Activated CD4-positive, alpha-beta T cell treated with anti-CD3 and anti-CD28 coated beads, Interleukin-2, amount 10 ng/mL, durations not matched to agents 7 days and 5 days (primary cell): ENCODE results near the gene HNF1A. TPM values are rescaled to one million over a fixed set of nuclear protein-coding genes. Genes with fewer than 3 reads are reported as not detected.

ENCODE experiments used
- CTCF ChIA-PET: fragments of 350-600 bp; sonication (Branson Sonifier 250); formaldehyde crosslinking; loops from one replicate; lab custom pipeline; 2021; ENCODE audit warnings: antibody characterized with exemption; lab: Charles Lee
- POLR2A ChIA-PET: fragments of 350-600 bp; sonication (Branson Sonifier 250); formaldehyde crosslinking; loops from one replicate; lab custom pipeline; 2021; ENCODE audit warnings: antibody characterized with exemption; lab: Charles Lee
- DNase-seq: peaks from one replicate; pipeline ENCODE4 v3.0.0-alpha.2; 2020
- H3K27ac Mint-ChIP-seq: one replicate; pipeline ENCODE4 v1.8.0; 2021; ENCODE audit warnings: mild to moderate bottlenecking, moderate library complexity, mixed read lengths
- H3K27me3 Mint-ChIP-seq: one replicate; pipeline ENCODE4 v1.8.0; 2021; ENCODE audit warnings: mixed read lengths
- H3K36me3 Mint-ChIP-seq: one replicate; pipeline ENCODE4 v1.8.0; 2021; ENCODE audit warnings: low read depth, mixed read lengths
- H3K4me1 Mint-ChIP-seq: one replicate; pipeline ENCODE4 v1.8.0; 2021; ENCODE audit warnings: mixed read lengths
- H3K4me3 Mint-ChIP-seq: one replicate; pipeline ENCODE4 v1.8.0; 2021; ENCODE audit warnings: mild to moderate bottlenecking, moderate library complexity, mixed read lengths
- H3K9me3 Mint-ChIP-seq: one replicate; pipeline ENCODE4 v1.8.0; 2021; ENCODE audit warnings: mixed read lengths
- total RNA-seq, 2 experiments: library from RNA; stranded (reverse); gene quantifications; one replicate each; pipeline ENCODE4 v1.2.3, GENCODE V29; 2021

Gene HNF1A
- total RNA-seq, result not detected

GRCh38 chr12:120978296-120979219, at the start of gene HNF1A:
HNF1A (plus strand) TSS chr12:120978543; CDS start chr12:120978769, 226 bp downstream.
- Mint-ChIP-seq H3K4me3 (no peak within 1 kb of the TSS), H3K36me3 (no peaks in the 10 kb centered on the region), H3K4me1 (no peaks in the 10 kb centered on the region), H3K27ac (no peak within 1 kb of the TSS), H3K27me3 (no peaks in the 10 kb centered on the region), H3K9me3 (no peaks in the 10 kb centered on the region)
- DNase-seq, result no peak
- CTCF ChIA-PET, result interaction anchor here (0.5 to 0.8 kb wide), 2 partner anchors 24 to 397 kb away, joined by 3 read pairs; no protein-coding TSS in a partner anchor
- POLR2A ChIA-PET, result no interaction called here

- no peak for DNase-seq
- Mint-ChIP-seq H3K4me3 (no peak overlapping the region), H3K36me3 (no peaks in the 10 kb centered on the region), H3K9me3 (no peaks in the 10 kb centered on the region), H3K27me3 (no peaks in the 10 kb centered on the region), H3K4me1 (no peaks in the 10 kb centered on the region), H3K27ac (no peak overlapping the region)
- ChIA-PET CTCF (interaction anchor here (1.0 kb wide), 1 partner anchor 16 kb away, joined by 3 read pairs; no protein-coding TSS in a partner anchor), POLR2A (no interaction called here)
Measured at GRCh38 chr12:120928864-120929652, 49.3 kb upstream of the HNF1A start.

- no peak overlapping the region for H3K27ac Mint-ChIP-seq
- ChIA-PET CTCF (no interaction called here), POLR2A (no interaction called here)
- H3K27me3 Mint-ChIP-seq, result no peaks in the 10 kb centered on the region
- no peaks in the 10 kb centered on the region for H3K9me3 Mint-ChIP-seq
- DNase-seq, result no peak
- no peaks in the 10 kb centered on the region for H3K36me3 Mint-ChIP-seq
- no peaks in the 10 kb centered on the region for H3K4me1 Mint-ChIP-seq
- H3K4me3 Mint-ChIP-seq, result no peak overlapping the region
Measured at GRCh38 chr12:120930032-120930431, 48.3 kb upstream of the HNF1A start.

GRCh38 chr12:120932058-120932457, 46.3 kb upstream of the HNF1A start:
- H3K4me3 Mint-ChIP-seq, result no peak overlapping the region
- no peaks in the 10 kb centered on the region for H3K9me3 Mint-ChIP-seq
- H3K36me3 Mint-ChIP-seq, result no peaks in the 10 kb centered on the region
- CTCF ChIA-PET, result no interaction called here
- POLR2A ChIA-PET, result no interaction called here
- no peaks in the 10 kb centered on the region for H3K27me3 Mint-ChIP-seq
- no peaks in the 10 kb centered on the region for H3K4me1 Mint-ChIP-seq
- no peak for DNase-seq
- H3K27ac Mint-ChIP-seq, result no peak overlapping the region

- CTCF ChIA-PET, result interaction anchor here (0.6 kb wide), 2 partner anchors 122 to 731 kb away, joined by 5 read pairs; no protein-coding TSS in a partner anchor
- Mint-ChIP-seq H3K27me3 (no peaks in the 10 kb centered on the region), H3K4me1 (no peaks in the 10 kb centered on the region), H3K9me3 (no peaks in the 10 kb centered on the region), H3K36me3 (no peaks in the 10 kb centered on the region), H3K4me3 (no peak overlapping the region), H3K27ac (no peak overlapping the region)
- no peak for DNase-seq
- POLR2A ChIA-PET, result no interaction called here
Measured at GRCh38 chr12:120932956-120933526, 45.3 kb upstream of the HNF1A start.

GRCh38 chr12:120933786-120934185, 44.6 kb upstream of the HNF1A start:
- Mint-ChIP-seq H3K4me3 (no peak overlapping the region), H3K4me1 (no peaks in the 10 kb centered on the region), H3K9me3 (no peaks in the 10 kb centered on the region), H3K36me3 (no peaks in the 10 kb centered on the region), H3K27me3 (no peaks in the 10 kb centered on the region), H3K27ac (no peak overlapping the region)
- ChIA-PET POLR2A (no interaction called here), CTCF (interaction anchor here (0.6 kb wide), 1 partner anchor 732 kb away, joined by 5 read pairs; no protein-coding TSS in a partner anchor)
- DNase-seq, result no peak

GRCh38 chr12:120936197-120936596, 42.1 kb upstream of the HNF1A start:
- Mint-ChIP-seq H3K27ac (no peak overlapping the region), H3K4me3 (no peak overlapping the region), H3K4me1 (no peaks in the 10 kb centered on the region), H3K36me3 (no peaks in the 10 kb centered on the region), H3K27me3 (peaks cover 4% of the 10 kb centered on the region), H3K9me3 (no peaks in the 10 kb centered on the region)
- ChIA-PET POLR2A (interaction anchor here (0.6 kb wide), 1 partner anchor 492 kb away, joined by 4 read pairs; no protein-coding TSS in a partner anchor), CTCF (interaction anchor here (0.6 kb wide), 1 partner anchor 381 kb away, joined by 4 read pairs; no protein-coding TSS in a partner anchor)
- DNase-seq, result no peak

GRCh38 chr12:120938496-120938895, 39.8 kb upstream of the HNF1A start:
- no peak overlapping the region for H3K27ac Mint-ChIP-seq
- no peak for DNase-seq
- no peaks in the 10 kb centered on the region for H3K36me3 Mint-ChIP-seq
- ChIA-PET CTCF (interaction anchor here (0.9 to 2.4 kb wide), 6 partner anchors 14 to 290 kb away, joined by 3 to 8 read pairs (median 6); no protein-coding TSS in a partner anchor), POLR2A (no interaction called here)
- no peak overlapping the region for H3K4me3 Mint-ChIP-seq
- no peaks in the 10 kb centered on the region for H3K9me3 Mint-ChIP-seq
- peaks cover 4% of the 10 kb centered on the region for H3K27me3 Mint-ChIP-seq
- H3K4me1 Mint-ChIP-seq, result no peaks in the 10 kb centered on the region

- Mint-ChIP-seq H3K36me3 (no peaks in the 10 kb centered on the region), H3K9me3 (no peaks in the 10 kb centered on the region), H3K27me3 (peaks cover 4% of the 10 kb centered on the region), H3K4me3 (no peak overlapping the region), H3K27ac (no peak overlapping the region), H3K4me1 (peaks cover 1% of the 10 kb centered on the region)
- no peak for DNase-seq
- CTCF ChIA-PET, result interaction anchor here (0.6 to 2.4 kb wide), 6 partner anchors 9 to 872 kb away, joined by 3 to 8 read pairs (median 6); no protein-coding TSS in a partner anchor
- POLR2A ChIA-PET, result no interaction called here
Measured at GRCh38 chr12:120939523-120939922, 38.8 kb upstream of the HNF1A start.

- H3K9me3 Mint-ChIP-seq, result no peaks in the 10 kb centered on the region
- CTCF ChIA-PET, result interaction anchor here (0.6 to 2.4 kb wide), 4 partner anchors 9 to 872 kb away, joined by 3 to 7 read pairs (median 4); no protein-coding TSS in a partner anchor
- H3K27ac Mint-ChIP-seq, result no peak overlapping the region
- H3K4me1 Mint-ChIP-seq, result peaks cover 4% of the 10 kb centered on the region
- H3K36me3 Mint-ChIP-seq, result no peaks in the 10 kb centered on the region
- DNase-seq, result no peak
- POLR2A ChIA-PET, result no interaction called here
- no peak overlapping the region for H3K4me3 Mint-ChIP-seq
- H3K27me3 Mint-ChIP-seq, result peaks cover 4% of the 10 kb centered on the region
Measured at GRCh38 chr12:120940006-120940405, 38.3 kb upstream of the HNF1A start.

GRCh38 chr12:120940799-120941198, 37.5 kb upstream of the HNF1A start:
- CTCF ChIA-PET, result interaction anchor here (1.2 kb wide), 1 partner anchor 31 kb away, joined by 4 read pairs; no protein-coding TSS in a partner anchor
- peaks cover 4% of the 10 kb centered on the region for H3K27me3 Mint-ChIP-seq
- no peaks in the 10 kb centered on the region for H3K36me3 Mint-ChIP-seq

GRCh38 chr12:120941412-120941811, 36.9 kb upstream of the HNF1A start:
- H3K36me3 Mint-ChIP-seq, result no peaks in the 10 kb centered on the region
- H3K27ac Mint-ChIP-seq, result no peak overlapping the region
- DNase-seq, result no peak
- peaks cover 4% of the 10 kb centered on the region for H3K27me3 Mint-ChIP-seq
- CTCF ChIA-PET, result interaction anchor here (0.5 to 1.2 kb wide), 3 partner anchors 30 to 295 kb away, joined by 3 to 5 read pairs (median 4); no protein-coding TSS in a partner anchor
- H3K4me3 Mint-ChIP-seq, result no peak overlapping the region
- peaks cover 6% of the 10 kb centered on the region for H3K4me1 Mint-ChIP-seq
- no peaks in the 10 kb centered on the region for H3K9me3 Mint-ChIP-seq
- POLR2A ChIA-PET, result no interaction called here

More at GRCh38 chr12:120940799-120941198, 37.5 kb upstream of the HNF1A start:
- H3K4me1 Mint-ChIP-seq, result peaks cover 6% of the 10 kb centered on the region
- DNase-seq, result no peak
- H3K27ac Mint-ChIP-seq, result no peak overlapping the region
- POLR2A ChIA-PET, result no interaction called here
- H3K4me3 Mint-ChIP-seq, result no peak overlapping the region
- no peaks in the 10 kb centered on the region for H3K9me3 Mint-ChIP-seq
